Transverse colon (tissue), 4 donors: ENCODE data around the gene CLTC.

ENCODE experiments used
- EP300 ChIP-seq: sonication (generic); formaldehyde crosslinking; IDR thresholded peaks from one replicate; pipeline ENCODE4 v1.6.1; 2017; ENCODE audit warnings: antibody characterized with exemption, low read depth
- POLR2A ChIP-seq: fragments of 450-650 bp; IDR thresholded peaks from one replicate; pipeline ENCODE4 v1.6.1; 2016; ENCODE audit warnings: antibody characterized with exemption, mild to moderate bottlenecking, moderate library complexity
- POLR2AphosphoS5 ChIP-seq, 3 donors: sonication (generic); formaldehyde crosslinking; IDR thresholded peaks; one replicate each; pipeline ENCODE4 v1.6.1; 2016; ENCODE audit warnings: antibody characterized with exemption in 3 of 3
- TF ChIP-seq, protein P1 (sequence below), 5 experiments: fragments of 200-600 bp in 3 of 5; fragments of 450-650 bp in 2 of 5; sonication (generic) in 3 of 5; IDR thresholded peaks; 1 replicate in 2 of 5; 2 replicates in 3 of 5; pipeline ENCODE4 v1.5.1; 2016 to 2017; ENCODE audit warnings: antibody characterized with exemption in 5 of 5, inconsistent platforms in 3 of 5, mild to moderate bottlenecking in 2 of 5, moderate library complexity in 1 of 5

DNA sequence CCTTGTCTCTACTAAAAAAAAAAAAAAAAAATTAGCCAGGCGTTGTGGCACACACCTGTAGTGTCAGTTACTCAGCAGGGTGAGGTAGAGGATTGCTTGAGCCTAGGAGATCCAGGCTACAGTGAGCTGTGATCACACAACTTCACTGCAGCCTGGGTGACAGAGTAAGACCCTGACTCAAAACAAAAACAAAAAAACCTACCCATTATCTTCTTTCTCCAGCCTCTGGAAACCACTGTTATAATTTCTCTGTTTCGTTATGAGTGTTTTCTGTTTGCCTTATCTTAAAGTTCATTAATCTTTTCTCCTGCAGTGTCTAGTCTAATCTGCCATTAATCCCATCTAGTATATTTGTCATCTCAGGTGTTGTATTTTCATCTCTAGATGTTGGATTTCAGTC lies 18.6 kb upstream of the CLTC start:
- TF ChIP-seq POLR2A, result no peak
- no peak for TF ChIP-seq POLR2AphosphoS5 (IDR thresholded peaks at IDR 0.05)
- TF ChIP-seq, protein P1, sequence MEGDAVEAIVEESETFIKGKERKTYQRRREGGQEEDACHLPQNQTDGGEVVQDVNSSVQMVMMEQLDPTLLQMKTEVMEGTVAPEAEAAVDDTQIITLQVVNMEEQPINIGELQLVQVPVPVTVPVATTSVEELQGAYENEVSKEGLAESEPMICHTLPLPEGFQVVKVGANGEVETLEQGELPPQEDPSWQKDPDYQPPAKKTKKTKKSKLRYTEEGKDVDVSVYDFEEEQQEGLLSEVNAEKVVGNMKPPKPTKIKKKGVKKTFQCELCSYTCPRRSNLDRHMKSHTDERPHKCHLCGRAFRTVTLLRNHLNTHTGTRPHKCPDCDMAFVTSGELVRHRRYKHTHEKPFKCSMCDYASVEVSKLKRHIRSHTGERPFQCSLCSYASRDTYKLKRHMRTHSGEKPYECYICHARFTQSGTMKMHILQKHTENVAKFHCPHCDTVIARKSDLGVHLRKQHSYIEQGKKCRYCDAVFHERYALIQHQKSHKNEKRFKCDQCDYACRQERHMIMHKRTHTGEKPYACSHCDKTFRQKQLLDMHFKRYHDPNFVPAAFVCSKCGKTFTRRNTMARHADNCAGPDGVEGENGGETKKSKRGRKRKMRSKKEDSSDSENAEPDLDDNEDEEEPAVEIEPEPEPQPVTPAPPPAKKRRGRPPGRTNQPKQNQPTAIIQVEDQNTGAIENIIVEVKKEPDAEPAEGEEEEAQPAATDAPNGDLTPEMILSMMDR (IDR thresholded peaks at IDR 0.05), result no peak
- TF ChIP-seq EP300, result no peak
